Measurements from ENCODE around the gene B3GALNT1.

DNA sequence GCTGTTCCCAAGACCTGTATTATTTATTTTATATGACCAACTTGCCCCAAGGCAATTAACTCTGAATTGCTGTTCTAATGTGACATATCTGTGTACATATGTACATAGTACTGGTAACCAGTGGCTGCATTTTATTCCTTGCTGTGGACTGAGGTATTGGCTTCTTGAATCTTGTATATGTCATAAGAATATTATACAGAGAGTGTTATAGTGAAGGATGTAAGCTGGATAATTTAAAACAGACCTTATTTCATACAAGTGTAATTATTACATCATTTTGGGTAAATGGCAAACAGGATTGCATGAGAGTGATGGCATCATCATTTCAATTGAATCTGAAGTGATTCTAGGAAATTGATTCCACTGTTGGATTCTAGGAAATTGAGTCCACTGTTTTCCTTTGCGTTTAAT is 32.9 kb downstream of the B3GALNT1 start:
- TF ChIP-seq, protein P1, sequence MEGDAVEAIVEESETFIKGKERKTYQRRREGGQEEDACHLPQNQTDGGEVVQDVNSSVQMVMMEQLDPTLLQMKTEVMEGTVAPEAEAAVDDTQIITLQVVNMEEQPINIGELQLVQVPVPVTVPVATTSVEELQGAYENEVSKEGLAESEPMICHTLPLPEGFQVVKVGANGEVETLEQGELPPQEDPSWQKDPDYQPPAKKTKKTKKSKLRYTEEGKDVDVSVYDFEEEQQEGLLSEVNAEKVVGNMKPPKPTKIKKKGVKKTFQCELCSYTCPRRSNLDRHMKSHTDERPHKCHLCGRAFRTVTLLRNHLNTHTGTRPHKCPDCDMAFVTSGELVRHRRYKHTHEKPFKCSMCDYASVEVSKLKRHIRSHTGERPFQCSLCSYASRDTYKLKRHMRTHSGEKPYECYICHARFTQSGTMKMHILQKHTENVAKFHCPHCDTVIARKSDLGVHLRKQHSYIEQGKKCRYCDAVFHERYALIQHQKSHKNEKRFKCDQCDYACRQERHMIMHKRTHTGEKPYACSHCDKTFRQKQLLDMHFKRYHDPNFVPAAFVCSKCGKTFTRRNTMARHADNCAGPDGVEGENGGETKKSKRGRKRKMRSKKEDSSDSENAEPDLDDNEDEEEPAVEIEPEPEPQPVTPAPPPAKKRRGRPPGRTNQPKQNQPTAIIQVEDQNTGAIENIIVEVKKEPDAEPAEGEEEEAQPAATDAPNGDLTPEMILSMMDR (IDR thresholded peaks at IDR 0.05; ENCODE audit: poor library complexity) = no peak
- TF ChIP-seq EZH2 (IDR thresholded peaks at IDR 0.05; ENCODE audit: borderline replicate concordance) = no peak
- TF ChIP-seq EZH2phosphoT487 (IDR thresholded peaks at IDR 0.05; ENCODE audit: low read depth, severe bottlenecking, unreplicated experiment) = no peak

All from hepatocyte (in vitro differentiated cells).